Stimulated activated naive B cell treated with anti-CD40 and anti-IgM and Interleukin-4, amounts not matched to agents 10 μg/mL and 1 μg/mL and 100 μg/mL, for 72 hours (primary cell): ENCODE data around the gene AMACR.

Experiments used
- ATAC-seq, 2 donors: fragments of 150-1000 bp; cut with Tn5 transposase; replicated peaks; 2 replicates each; pipeline ENCODE4 v1.10.0; 2021; ENCODE audit warnings: moderate library complexity in 1 of 2
- DNase-seq: peaks from one replicate; pipeline ENCODE4 v3.0.0; 2021
- H3K27ac Mint-ChIP-seq: one replicate; pipeline ENCODE4 v1.8.0; 2022; ENCODE audit warnings: mild to moderate bottlenecking, mixed read lengths
- H3K27me3 Mint-ChIP-seq, 2 donors: one replicate each; pipeline ENCODE4 v1.8.0; 2022; ENCODE audit warnings: mixed read lengths in 2 of 2
- H3K36me3 Mint-ChIP-seq, 2 donors: one replicate each; pipeline ENCODE4 v1.8.0; 2022; ENCODE audit warnings: mixed read lengths in 2 of 2, mild to moderate bottlenecking in 1 of 2
- H3K4me1 Mint-ChIP-seq, 2 donors: one replicate each; pipeline ENCODE4 v1.8.0; 2022; ENCODE audit warnings: mixed read lengths in 2 of 2, mild to moderate bottlenecking in 1 of 2
- H3K4me3 Mint-ChIP-seq, 2 donors: one replicate each; pipeline ENCODE4 v1.8.0; 2022; ENCODE audit warnings: mild to moderate bottlenecking in 2 of 2, mixed read lengths in 2 of 2, moderate library complexity in 1 of 2
- H3K9me3 Mint-ChIP-seq, 2 donors: one replicate each; pipeline ENCODE4 v1.8.0; 2022; ENCODE audit warnings: mixed read lengths in 2 of 2, mild to moderate bottlenecking in 1 of 2

Gene AMACR

GRCh38 chr5:34008802-34009201 is 952 bp upstream of the AMACR start:
- peak overlapping the region; percentile 95 for H3K27ac Mint-ChIP-seq
- H3K36me3 Mint-ChIP-seq = peaks cover 8 to 9% of the 10 kb centered on the region in 2 donors
- peaks cover 6 to 21% of the 10 kb centered on the region in 2 donors for H3K4me1 Mint-ChIP-seq
- DNase-seq (no peak), ATAC-seq (no peak)
- peak overlapping the region; percentile 83 to 97 for H3K4me3 Mint-ChIP-seq
- H3K9me3 Mint-ChIP-seq = peaks cover 0 to 2% of the 10 kb centered on the region in 2 donors
- H3K27me3 Mint-ChIP-seq = peaks cover 0 to 9% of the 10 kb centered on the region in 2 donors

- ATAC-seq (no peak), DNase-seq (no peak)
- Mint-ChIP-seq H3K27me3 (peaks cover 0 to 9% of the 10 kb centered on the region in 2 donors), H3K4me1 (peaks cover 6 to 21% of the 10 kb centered on the region in 2 donors), H3K27ac (peak overlapping the region; percentile 95), H3K9me3 (no peaks in the 10 kb centered on the region), H3K4me3 (peak overlapping the region; percentile 83 to 97), H3K36me3 (peaks cover 12 to 21% of the 10 kb centered on the region in 2 donors)
Measured at GRCh38 chr5:34007201-34007620, 639 bp downstream of the AMACR start.

GRCh38 chr5:34005681-34006080 is 2.2 kb downstream of the AMACR start:
- ATAC-seq (no peak), DNase-seq (no peak)
- peaks cover 12 to 26% of the 10 kb centered on the region in 2 donors for H3K36me3 Mint-ChIP-seq
- H3K27ac Mint-ChIP-seq = no peak overlapping the region
- H3K27me3 Mint-ChIP-seq = peaks cover 0 to 9% of the 10 kb centered on the region in 2 donors
- peaks cover 6 to 21% of the 10 kb centered on the region in 2 donors for H3K4me1 Mint-ChIP-seq
- H3K9me3 Mint-ChIP-seq = no peaks in the 10 kb centered on the region
- H3K4me3 Mint-ChIP-seq = no peak overlapping the region

- no peak overlapping the region for H3K27ac Mint-ChIP-seq
- no peak for DNase-seq
- H3K27me3 Mint-ChIP-seq = peaks cover 0 to 5% of the 10 kb centered on the region in 2 donors
- H3K36me3 Mint-ChIP-seq = peaks cover 10 to 26% of the 10 kb centered on the region in 2 donors
- H3K4me3 Mint-ChIP-seq = no peak overlapping the region
- H3K4me1 Mint-ChIP-seq = peaks cover 6 to 21% of the 10 kb centered on the region in 2 donors
- H3K9me3 Mint-ChIP-seq = no peaks in the 10 kb centered on the region
- ATAC-seq = no peak
Measured at GRCh38 chr5:34005211-34005610, 2.6 kb downstream of the AMACR start.

GRCh38 chr5:34003941-34004340 is 3.9 kb downstream of the AMACR start:
- H3K27ac Mint-ChIP-seq = no peak overlapping the region
- no peak for ATAC-seq
- DNase-seq = no peak
- no peaks in the 10 kb centered on the region for H3K9me3 Mint-ChIP-seq
- no peak overlapping the region for H3K4me3 Mint-ChIP-seq
- no peaks in the 10 kb centered on the region for H3K27me3 Mint-ChIP-seq
- H3K4me1 Mint-ChIP-seq = peaks cover 5 to 11% of the 10 kb centered on the region in 2 donors
- H3K36me3 Mint-ChIP-seq = peaks cover 10 to 26% of the 10 kb centered on the region in 2 donors

- Mint-ChIP-seq H3K36me3 (peaks cover 10 to 26% of the 10 kb centered on the region in 2 donors), H3K9me3 (no peaks in the 10 kb centered on the region), H3K4me1 (peaks cover 5 to 6% of the 10 kb centered on the region in 2 donors), H3K27ac (no peak overlapping the region), H3K4me3 (no peak overlapping the region), H3K27me3 (no peaks in the 10 kb centered on the region)
- DNase-seq (no peak), ATAC-seq (no peak)
Measured at GRCh38 chr5:34002629-34003328, 5.1 kb downstream of the AMACR start.

GRCh38 chr5:34001241-34001841 is 6.5 kb downstream of the AMACR start:
- Mint-ChIP-seq H3K27ac (no peak overlapping the region), H3K4me1 (peaks cover 2 to 5% of the 10 kb centered on the region in 2 donors), H3K36me3 (peaks cover 13 to 30% of the 10 kb centered on the region in 2 donors), H3K27me3 (no peaks in the 10 kb centered on the region), H3K9me3 (no peaks in the 10 kb centered on the region), H3K4me3 (no peak overlapping the region)
- no peak for ATAC-seq
- DNase-seq = no peak

GRCh38 chr5:33999978-34000377 is 7.9 kb downstream of the AMACR start:
- Mint-ChIP-seq H3K36me3 (peaks cover 14 to 33% of the 10 kb centered on the region in 2 donors), H3K4me3 (no peak overlapping the region), H3K27me3 (no peaks in the 10 kb centered on the region), H3K4me1 (peaks cover 2 to 5% of the 10 kb centered on the region in 2 donors), H3K27ac (no peak overlapping the region), H3K9me3 (no peaks in the 10 kb centered on the region)
- no peak for ATAC-seq
- DNase-seq = no peak

GRCh38 chr5:33997331-33997983 is 10.4 kb downstream of the AMACR start:
- no peak for DNase-seq
- Mint-ChIP-seq H3K4me1 (peaks cover 2 to 5% of the 10 kb centered on the region in 2 donors), H3K27ac (no peak overlapping the region), H3K4me3 (no peak overlapping the region), H3K9me3 (no peaks in the 10 kb centered on the region), H3K27me3 (no peaks in the 10 kb centered on the region), H3K36me3 (peaks cover 16 to 28% of the 10 kb centered on the region in 2 donors)
- ATAC-seq = peak; percentile 63 to 75

GRCh38 chr5:33995865-33996264 is 12.0 kb downstream of the AMACR start:
- Mint-ChIP-seq H3K9me3 (no peaks in the 10 kb centered on the region), H3K4me1 (peaks cover 2 to 5% of the 10 kb centered on the region in 2 donors), H3K4me3 (no peak overlapping the region), H3K27me3 (no peaks in the 10 kb centered on the region), H3K36me3 (peaks cover 16 to 22% of the 10 kb centered on the region in 2 donors), H3K27ac (no peak overlapping the region)
- DNase-seq (no peak), ATAC-seq (no peak)

- ATAC-seq = no peak
- H3K27me3 Mint-ChIP-seq = no peaks in the 10 kb centered on the region
- H3K27ac Mint-ChIP-seq = no peak overlapping the region
- DNase-seq = no peak
- H3K4me1 Mint-ChIP-seq = peaks cover 2 to 5% of the 10 kb centered on the region in 2 donors
- no peaks in the 10 kb centered on the region for H3K9me3 Mint-ChIP-seq
- no peak overlapping the region for H3K4me3 Mint-ChIP-seq
- peaks cover 16 to 20% of the 10 kb centered on the region in 2 donors for H3K36me3 Mint-ChIP-seq
Measured at GRCh38 chr5:33994845-33995244, 13.0 kb downstream of the AMACR start.

GRCh38 chr5:33992864-33993263 is 15.0 kb downstream of the AMACR start:
- peaks cover 2 to 5% of the 10 kb centered on the region in 2 donors for H3K4me1 Mint-ChIP-seq
- H3K27me3 Mint-ChIP-seq = no peaks in the 10 kb centered on the region
- H3K9me3 Mint-ChIP-seq = peaks cover 0 to under 1% of the 10 kb centered on the region in 2 donors
- ATAC-seq (no peak), DNase-seq (no peak)
- H3K36me3 Mint-ChIP-seq = peaks cover 29 to 36% of the 10 kb centered on the region in 2 donors
- no peak overlapping the region for H3K27ac Mint-ChIP-seq
- no peak overlapping the region for H3K4me3 Mint-ChIP-seq

GRCh38 chr5:33985447-33985846 is 22.4 kb downstream of the AMACR start:
- Mint-ChIP-seq H3K4me3 (no peak overlapping the region), H3K9me3 (peaks cover 0 to 1% of the 10 kb centered on the region in 2 donors), H3K36me3 (peaks cover 13 to 21% of the 10 kb centered on the region in 2 donors), H3K27ac (no peak overlapping the region), H3K27me3 (no peaks in the 10 kb centered on the region), H3K4me1 (no peaks in the 10 kb centered on the region)
- no peak for DNase-seq
- ATAC-seq = no peak

- peaks cover 0 to 1% of the 10 kb centered on the region in 2 donors for H3K9me3 Mint-ChIP-seq
- DNase-seq (no peak), ATAC-seq (no peak)
- no peaks in the 10 kb centered on the region for H3K27me3 Mint-ChIP-seq
- peaks cover 13 to 21% of the 10 kb centered on the region in 2 donors for H3K36me3 Mint-ChIP-seq
- H3K4me1 Mint-ChIP-seq = no peaks in the 10 kb centered on the region
- no peak within 1 kb of the TSS for H3K4me3 Mint-ChIP-seq
- H3K27ac Mint-ChIP-seq = no peak within 1 kb of the TSS
Measured at GRCh38 chr5:33984671-33985124, 23.2 kb downstream of the AMACR start, which contains the start of gene SLC45A2. TSS of gene SLC45A2 (minus strand) at chr5:33984693. CDS start at chr5:33984583, 110 bp downstream.
